GM18870 (cell line): ENCODE data around the gene CCDC3.
A peak's percentile ranks its signal among the peaks of the same experiment; 100 is the strongest.

Experiments
- ATAC-seq: cut with Tn5 transposase; IDR thresholded peaks from one replicate; pipeline ENCODE4 v1.9.1; 2021; ENCODE audit warnings: moderate library complexity; ENCODE audit not compliant: unreplicated experiment

Gene CCDC3

DNA sequence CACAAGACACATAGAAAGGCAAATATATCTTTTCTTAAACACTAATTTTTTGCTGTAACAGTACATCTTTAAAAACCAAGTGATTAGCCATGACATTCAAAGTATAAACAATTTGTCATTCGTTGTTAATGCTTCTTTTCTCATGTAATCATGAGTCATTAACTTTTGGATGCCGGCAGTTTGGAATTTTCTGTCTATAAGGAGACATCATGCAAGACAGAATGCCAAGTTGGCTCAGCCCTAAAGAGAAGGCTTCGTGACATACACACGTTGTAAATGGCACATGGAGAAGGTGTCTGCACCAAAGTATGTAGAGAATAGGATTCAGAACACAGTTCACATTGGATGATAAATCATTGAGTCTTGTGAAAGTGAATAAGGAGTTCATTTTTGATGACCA, 35.9 kb downstream of the CCDC3 start:
- no peak for ATAC-seq

DNA sequence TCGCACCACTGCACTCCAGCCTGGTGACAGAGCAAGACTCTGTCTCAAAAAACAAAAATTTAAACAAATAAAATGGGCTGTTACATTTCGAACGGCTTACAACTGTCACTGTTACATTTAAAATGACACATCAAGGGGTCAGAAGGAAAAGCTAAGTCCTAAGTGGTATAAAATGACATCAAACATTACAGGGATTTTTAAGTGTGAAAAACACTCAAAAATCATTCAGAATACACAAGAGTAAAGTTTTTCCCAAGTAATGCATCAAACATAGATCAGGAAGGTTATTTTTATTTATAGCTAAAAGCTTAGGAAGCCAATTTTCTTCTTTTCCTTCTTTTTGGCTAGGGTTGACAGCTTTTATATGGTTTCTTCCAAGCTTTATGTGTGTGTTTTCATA, 39.0 kb downstream of the CCDC3 start:
- no peak for ATAC-seq

DNA sequence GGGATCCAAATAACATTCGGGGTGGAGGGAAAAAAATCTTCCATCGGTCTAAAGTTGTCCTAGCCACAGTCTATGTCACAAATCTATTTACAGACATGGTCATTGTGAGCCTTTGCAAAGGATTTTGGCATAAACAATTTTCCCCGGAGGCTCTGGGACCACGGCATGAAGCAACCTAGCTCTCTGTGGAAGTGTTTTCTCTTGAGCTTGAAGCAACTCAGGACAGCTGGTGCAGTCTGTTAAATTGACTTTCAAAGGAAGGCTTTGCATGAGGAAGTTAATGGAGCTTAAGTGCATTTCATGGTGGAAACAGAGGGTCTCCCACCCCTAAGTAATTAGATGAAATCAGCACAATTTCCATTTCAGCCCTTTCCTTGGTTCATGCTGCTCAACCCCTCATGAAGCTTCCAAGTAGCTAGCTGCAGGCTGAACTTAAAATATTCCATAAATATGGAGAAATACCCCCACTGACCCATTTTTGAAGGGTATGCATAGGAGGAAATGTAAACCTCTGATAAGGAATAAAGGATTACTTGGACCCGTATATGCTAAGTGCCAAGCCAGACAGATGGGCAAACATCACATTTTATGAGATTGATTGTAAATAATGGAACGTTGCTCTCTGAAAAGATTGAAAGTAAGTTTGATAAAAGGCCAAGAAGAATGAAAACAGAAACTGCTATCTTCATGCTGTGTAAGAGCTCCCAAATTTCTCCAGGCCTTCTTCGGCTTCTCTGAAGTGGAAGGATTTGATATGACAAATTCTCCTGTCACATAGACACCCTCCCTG, 39.9 kb downstream of the CCDC3 start:
- ATAC-seq, result no peak

GRCh38 chr10:12960941-12961340, 40.6 kb downstream of the CCDC3 start:
- ATAC-seq, result no peak

GRCh38 chr10:12960334-12960898, 41.1 kb downstream of the CCDC3 start:
- ATAC-seq, result no peak

- ATAC-seq, result no peak
Measured at GRCh38 chr10:12958546-12959110, 42.9 kb downstream of the CCDC3 start.

GRCh38 chr10:12957081-12957480, 44.4 kb downstream of the CCDC3 start:
- no peak for ATAC-seq

- ATAC-seq, result no peak
Measured at GRCh38 chr10:12954866-12955265, 46.6 kb downstream of the CCDC3 start.

GRCh38 chr10:12950583-12951128, 50.9 kb downstream of the CCDC3 start:
- ATAC-seq, result no peak

DNA sequence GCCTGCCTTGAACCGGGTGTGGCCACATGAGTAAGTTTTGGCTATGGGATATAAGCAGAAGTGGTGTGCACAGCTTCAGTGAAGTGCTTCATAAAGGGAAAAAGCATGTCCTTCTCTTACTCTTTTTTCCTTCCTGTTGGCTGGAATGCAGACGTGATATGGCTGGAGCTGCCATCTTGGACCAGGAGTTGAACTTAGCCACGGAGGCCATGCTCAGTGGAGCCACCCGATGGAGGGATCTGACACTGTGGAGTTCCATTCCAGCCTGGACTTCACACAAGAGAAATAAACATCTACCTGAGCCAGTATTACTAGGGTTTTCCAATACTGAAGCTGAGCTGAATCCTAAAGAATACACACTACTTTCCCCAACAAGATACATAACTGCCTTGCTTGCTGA, 52.3 kb downstream of the CCDC3 start:
- no peak for ATAC-seq

DNA sequence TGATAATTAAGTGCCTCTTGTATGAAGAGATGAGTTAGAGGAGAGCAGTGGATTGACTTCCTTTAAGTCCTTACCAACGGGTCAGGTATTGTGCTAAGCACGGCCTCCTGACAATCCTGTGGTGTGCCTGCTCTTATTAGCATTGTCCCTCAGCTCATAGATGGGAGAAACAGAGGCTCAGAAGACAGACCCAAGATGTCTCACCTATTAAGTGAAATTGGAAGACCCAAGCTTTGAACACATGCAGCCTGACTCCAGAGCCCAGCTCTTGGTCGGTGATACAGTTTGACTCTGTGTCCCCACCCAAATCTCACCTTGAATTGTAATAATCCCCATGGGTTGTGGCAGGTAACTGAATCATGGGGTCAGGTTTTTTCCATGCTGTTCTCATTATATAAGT, 53.8 kb downstream of the CCDC3 start:
- no peak for ATAC-seq

- no peak for ATAC-seq
Measured at GRCh38 chr10:12946372-12946771, 55.1 kb downstream of the CCDC3 start.

DNA sequence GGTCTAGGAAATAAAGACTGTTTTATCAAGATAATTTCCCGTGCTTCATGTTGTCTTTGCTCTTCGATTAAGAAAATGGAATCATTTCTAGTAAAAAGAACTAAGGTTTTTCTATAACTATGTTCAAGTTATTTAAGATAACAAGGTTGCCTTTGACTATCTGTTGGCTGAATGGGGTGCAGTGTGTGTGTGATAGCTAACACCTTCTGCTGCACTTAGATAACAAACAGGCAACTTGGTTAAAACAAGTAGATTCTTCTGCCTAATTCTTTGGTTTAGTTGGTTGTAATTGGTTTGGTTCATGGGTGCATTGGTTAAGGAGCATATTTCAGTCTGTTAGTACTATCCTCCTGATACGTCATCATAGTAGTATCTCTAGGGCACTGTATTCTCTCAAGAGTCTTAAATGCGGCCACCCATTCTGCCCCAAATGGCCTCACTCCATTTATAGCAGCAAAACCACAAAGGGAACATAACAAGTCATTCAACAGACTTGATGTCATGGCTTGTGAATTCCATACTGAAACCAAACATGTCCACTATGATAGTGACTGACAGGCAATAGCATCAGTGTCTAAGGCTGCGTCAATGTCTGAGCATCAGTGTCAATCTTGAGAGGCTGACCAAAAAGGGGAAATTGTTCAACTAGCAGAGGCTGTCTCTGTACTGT, 55.7 kb downstream of the CCDC3 start:
- peak; percentile 67 for ATAC-seq

DNA sequence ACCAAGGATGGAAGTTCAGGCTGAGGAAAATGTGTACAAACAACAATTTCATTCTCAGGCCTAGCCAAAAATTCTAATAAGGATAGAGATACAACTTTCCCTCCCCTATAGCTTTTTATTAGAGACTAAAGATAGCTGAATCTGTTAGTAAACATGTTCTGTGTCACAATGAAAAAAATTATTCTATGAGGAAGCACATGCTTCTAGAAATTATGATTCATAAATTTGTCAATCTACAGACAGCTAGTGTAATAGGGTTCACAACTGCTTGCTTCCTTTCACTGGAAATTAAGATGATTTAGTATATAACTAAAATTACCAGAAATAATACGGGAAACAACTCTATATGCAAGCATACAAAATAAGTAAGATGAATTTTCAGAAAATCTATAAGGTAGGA, 56.6 kb downstream of the CCDC3 start:
- ATAC-seq, result no peak

- ATAC-seq, result no peak
Measured at GRCh38 chr10:12943425-12943824, 58.1 kb downstream of the CCDC3 start.

GRCh38 chr10:12941966-12942365, 59.5 kb downstream of the CCDC3 start:
- no peak for ATAC-seq

DNA sequence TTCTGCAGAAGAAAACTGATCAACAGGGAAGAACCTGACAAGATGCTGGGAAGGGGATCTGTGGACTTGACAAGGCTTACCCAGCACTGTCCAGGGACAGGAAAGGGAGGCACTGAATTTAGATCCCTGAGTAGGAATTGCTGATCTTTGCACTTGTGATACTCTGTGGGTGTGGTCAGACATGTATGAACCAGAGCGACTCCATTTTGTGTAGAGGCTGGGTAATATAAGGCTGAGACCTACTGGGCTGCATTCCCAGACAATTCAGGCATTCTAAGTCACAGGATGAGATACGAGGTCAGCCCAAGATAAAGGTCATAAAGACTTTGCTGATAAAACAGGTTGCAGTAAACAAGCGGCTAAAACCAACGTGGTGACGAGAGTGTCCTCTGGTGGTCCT, 60.7 kb downstream of the CCDC3 start:
- no peak for ATAC-seq

DNA sequence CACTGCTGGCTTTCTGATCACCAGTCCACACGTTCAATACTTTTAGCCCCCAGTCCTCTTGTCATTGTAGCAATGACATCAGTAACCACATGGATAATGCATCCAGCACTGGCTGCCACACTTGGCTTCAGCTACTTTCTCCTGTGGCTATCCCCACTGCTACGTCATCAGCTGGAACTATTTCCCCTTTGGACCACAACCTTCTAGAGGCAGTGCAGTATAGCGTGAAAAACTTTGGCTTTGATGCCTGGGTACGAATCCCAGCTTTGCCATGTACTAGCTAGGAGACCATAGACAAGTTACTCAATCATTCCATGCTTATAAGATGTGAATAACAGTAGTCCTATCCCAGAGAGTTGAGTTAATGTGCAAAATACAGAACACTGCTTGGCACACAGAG, 63.2 kb downstream of the CCDC3 start:
- ATAC-seq, result no peak

DNA sequence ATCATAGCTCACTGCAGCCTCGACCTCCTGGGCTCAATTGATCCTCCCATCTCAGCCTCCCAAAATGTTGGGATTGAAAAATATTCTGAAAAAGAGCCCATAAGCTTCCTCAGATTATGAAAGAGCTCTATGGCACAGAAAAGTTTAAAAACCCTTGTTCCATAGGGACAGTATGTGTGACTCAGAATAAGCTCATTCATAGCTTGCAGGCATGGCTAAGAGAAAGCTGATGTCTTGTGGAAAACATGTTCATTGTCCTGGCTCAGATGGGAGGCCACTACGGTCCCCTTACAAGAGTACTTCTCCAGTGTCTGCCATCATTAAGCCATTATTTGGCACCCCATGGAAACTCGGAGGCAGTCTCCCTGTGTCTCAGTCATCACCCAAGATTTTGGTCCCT, 64.0 kb downstream of the CCDC3 start:
- ATAC-seq, result no peak

DNA sequence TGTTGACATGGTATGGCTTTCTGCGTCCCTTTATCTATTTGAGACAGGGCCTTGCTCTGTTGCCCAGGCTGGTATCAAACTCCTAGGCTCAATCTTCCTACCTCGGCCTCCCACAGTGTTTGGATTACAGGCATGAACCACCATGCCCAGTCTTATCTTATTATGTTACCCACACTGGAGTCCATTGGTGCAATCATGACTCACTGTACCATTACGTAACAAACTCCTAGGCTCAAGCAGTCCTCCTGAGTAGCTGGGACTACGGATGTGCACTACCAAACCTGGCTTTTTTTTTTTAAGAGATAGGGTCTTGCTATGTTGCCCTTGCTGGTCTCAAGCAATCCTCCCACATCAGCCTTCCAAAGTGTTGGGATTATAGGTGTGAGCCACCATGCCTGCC, 66.7 kb downstream of the CCDC3 start:
- ATAC-seq, result no peak

DNA sequence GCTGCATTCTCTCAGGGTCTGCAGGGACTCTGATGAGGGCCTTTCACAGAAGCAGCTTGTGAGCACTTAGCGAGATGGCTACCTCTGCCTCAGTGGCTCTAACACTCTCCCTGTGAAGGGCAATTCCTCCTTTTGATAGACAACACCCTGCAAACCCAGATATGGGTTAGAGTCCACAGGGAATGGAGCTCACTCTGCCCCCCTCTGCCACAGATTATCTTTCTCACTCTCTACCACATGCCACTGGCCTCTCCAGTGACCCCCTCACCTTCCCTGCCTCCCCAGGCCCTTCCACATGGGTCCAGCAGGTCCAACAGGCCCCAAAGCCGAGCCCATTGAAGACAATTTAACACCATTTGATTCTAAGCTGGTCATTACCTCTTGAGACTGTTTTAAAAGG, 72.1 kb downstream of the CCDC3 start:
- ATAC-seq, result no peak

- no peak for ATAC-seq
Measured at GRCh38 chr10:12928571-12928970, 72.9 kb downstream of the CCDC3 start.
